GM19468 (cell line): Measurements from ENCODE around the gene TNFRSF21.
"Not testable (repeated sequence)": the region's sequence is repeated elsewhere in the genome, so short reads cannot be mapped to it uniquely, and the experiment has no call there.

Experiments used
- ATAC-seq: cut with Tn5 transposase; IDR thresholded peaks from one replicate; pipeline ENCODE4 v1.9.1; 2021; ENCODE audit warnings: mild to moderate bottlenecking, moderate library complexity, moderate number of reproducible peaks; ENCODE audit not compliant: unreplicated experiment; ENCODE audit errors: extremely low read depth

The TNFRSF21 gene

DNA sequence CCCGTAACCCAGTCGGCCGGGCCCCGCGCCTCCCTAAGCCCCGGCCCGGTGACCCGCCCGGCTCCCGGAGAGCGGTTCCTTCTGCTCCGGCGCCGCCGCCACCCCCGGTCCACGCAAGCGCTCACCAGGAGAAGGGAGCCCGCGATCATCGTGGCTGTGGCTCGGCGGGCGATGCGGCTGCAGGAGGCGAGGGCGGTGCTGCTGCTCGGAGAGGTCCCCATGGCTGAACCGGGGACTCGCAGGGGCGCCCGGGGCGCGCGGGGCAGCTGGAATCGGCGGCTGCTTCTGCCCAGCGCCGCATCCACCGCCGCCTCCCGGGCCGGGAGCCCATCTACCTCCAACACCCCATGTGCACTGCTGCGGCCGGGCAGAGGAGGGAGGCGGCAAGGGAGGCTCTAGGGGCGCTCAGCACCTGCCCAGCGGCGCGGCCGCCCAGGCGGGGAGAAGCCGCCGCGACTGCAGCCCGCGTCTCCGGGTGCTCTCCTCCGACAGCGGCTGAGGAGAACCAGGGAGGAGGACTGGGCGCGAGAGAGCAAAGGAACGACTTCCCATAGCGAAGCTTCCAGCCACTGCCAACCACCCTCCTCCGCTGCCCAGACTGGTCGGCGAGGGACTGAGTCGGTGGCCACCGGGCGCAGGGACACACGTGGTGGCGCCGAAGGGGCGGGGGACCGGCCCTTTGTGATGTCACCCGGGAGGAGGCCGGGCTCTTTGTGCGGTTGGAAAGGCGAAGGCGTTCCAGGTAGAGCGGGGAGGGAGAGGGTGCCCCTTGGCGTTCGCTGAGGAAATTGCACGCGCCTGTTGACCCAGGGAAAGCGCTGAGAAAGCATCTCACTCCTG is at the start of gene TNFRSF21:
TNFRSF21 (minus strand) TSS at position 615 of the 840 bp plus-strand sequence; CDS start at position 221, 394 bp downstream.
- peak; percentile 92 for ATAC-seq

DNA sequence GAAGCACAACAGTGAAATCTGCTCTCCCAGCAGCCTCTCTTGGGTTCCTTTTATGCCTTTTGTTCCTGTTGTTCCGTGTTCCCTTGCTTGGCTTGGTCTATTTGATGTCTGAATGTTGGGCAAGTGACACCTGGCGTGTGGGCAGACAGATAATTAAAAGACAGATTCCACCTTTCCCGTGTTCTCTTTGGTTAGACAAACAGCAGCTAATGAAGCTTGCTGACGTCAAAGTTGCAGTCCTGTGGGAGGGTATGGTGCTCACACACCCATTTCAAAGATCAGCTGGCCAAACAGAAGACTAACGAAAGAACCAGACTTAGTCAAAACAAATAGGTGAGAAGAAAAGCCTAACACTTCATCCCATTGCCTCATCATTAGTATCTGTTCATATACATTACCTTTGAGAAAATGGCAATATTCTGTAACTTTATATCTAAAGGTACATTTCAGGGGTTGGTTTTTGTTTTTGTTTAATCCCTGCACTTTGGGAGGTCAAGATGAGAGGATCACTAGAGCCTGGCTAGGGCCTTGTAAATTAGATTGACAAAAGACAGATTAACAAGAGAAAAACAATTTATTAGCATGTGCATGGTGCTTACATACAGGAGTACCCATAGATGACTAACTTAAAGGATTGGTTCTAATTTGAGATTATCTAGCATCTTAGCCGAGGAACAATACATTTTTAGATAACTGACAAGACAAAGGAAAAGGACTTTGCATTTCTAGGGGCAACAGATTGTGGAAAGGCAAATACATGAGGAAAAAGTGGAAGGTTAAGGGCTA is 48.9 kb upstream of the TNFRSF21 start:
- ATAC-seq, result no peak

DNA sequence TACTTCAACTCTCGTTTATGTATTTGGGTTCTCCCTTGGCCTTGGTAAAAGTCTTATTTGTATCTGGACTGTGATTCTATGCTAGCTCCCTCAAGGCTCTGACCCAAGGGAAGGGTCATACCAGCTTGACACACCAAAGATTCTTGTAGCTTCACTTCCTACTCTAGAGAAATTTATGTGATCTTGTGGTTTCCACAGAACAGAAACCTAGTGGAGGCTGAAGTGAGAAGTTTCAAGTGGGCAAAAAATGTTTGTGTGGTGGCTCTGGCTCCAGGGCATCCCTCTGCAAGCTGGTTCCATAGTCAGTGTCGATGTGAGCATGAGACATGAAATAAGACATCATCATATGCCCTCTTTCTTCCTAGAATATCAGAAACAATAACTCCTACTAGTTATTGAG is 48.1 kb upstream of the TNFRSF21 start:
- peak; percentile 75 for ATAC-seq

DNA sequence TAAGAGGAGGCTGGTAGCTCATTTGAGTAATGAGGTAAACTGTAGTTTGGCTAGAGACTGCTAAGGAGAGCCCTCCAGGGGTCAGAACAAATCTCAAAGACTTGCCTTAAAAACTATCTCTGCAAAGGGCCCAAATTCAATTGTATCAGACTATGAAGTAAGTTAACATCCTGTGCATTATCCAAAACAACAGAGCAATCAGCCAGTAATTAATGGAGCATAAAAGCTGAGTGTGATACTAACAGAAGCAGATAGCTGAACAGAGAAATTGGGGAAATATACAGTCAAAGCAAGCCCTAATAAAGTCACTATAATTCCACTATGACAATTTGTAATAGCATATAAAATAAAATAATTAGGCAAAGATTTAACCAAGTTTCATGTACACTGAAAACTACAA is 45.8 kb upstream of the TNFRSF21 start:
- ATAC-seq, result no peak

- ATAC-seq, result no peak
Observed at GRCh38 chr6:47353871-47354270, 44.2 kb upstream of the TNFRSF21 start.

GRCh38 chr6:47352966-47353365 is 43.3 kb upstream of the TNFRSF21 start:
- ATAC-seq, result no peak

DNA sequence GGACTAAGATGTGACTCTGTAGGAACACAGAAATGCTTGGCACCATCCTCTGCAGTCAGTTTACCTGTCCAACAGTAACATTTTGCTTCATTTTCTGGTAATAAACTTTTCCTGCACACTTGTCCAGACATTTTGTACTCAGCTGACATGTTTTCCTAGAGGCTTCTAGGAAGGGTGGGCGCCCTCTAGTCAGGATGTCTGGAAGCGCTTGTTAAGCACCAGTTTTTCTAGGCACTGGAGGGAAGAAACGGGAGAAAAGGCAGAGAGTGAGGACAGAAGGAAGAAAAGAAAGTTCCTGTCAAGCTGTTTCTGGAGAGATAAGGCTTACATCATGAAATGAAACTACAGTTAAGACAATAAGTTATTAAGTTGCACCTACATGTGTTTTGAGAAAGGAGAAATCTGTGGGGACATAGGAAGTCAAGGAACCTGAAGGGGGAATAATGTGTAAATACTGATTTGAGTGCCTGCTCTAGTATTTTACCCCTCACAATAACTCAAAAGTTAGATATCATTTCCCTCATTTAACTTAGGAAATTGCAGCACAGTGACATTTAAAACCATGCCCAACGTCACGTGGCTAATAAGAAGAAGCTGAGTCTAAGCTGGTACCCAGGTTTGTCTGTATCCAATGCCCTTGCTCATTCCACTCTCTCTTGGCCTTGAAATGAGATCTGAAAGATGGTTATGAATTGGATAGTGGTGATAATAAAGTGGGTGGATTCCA is 42.7 kb upstream of the TNFRSF21 start:
- no peak for ATAC-seq

GRCh38 chr6:47351621-47352020 is 41.9 kb upstream of the TNFRSF21 start:
- no peak for ATAC-seq

- ATAC-seq, result no peak
Observed at GRCh38 chr6:47349931-47350330, 40.2 kb upstream of the TNFRSF21 start.

DNA sequence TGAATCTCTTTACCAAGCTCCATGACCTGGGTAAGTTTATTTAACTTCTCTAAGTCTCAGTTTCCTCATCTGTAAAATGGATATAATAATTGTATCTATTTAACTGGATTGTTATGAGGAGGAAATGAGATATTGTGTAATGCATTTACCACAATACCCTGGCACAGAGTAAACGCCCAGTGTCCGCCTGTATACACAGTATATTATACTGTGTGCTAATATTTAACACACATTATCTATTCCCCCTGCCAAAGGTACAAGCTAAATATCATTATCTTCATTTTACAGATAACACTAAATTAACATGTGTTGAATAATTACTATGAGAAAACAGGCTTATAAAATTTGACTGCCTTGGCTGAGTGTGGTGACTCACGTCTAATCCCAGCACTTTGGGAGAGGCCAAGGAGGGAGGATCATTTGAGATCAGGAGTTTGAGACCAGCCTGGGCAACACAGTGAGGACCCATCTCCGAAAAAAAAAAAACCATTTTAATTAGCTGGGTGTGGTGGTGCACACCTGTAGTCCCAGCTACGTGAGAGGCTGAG is 38.7 kb upstream of the TNFRSF21 start:
- ATAC-seq, result no peak

DNA sequence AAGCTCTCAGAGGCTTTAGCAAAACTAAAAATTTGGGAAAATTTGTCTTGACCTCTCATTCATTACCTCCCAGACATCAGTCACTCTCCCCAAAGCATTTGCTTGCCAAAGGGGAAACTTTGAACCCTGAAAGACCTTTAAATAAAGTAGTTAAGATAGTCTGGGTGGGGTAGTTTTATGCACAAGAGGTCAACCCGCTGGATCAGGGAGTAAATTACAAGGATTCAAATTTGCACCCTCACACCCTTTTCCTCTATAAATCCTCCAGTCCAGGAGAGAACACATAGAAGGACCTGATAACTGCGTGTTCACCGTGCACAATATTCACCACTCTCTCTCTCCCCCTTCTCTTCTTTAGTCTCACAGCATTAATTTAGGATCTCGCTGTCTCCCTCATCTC is 36.1 kb upstream of the TNFRSF21 start:
- no peak for ATAC-seq

- ATAC-seq, result no peak
Observed at GRCh38 chr6:47344022-47344421, 34.3 kb upstream of the TNFRSF21 start.

- ATAC-seq, result no peak
Observed at GRCh38 chr6:47343600-47343999, 33.9 kb upstream of the TNFRSF21 start.

DNA sequence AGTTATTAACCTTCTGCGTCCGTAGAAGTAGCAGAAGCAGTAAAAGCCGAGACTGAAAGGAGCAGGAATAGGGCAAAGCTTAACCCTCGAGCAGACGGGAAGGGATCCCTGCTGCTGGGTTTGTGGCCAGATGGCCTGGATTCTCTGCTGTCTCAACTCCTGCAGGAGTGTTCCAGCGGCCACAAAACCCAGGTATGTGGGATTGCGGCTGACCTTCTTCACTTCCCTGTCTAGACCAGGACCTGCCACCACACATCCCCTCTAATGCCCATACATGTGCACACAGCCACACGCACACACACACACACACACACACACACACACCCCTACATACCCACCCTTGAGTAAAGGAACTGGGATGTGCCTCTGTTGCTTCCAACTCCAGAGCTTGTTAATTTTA is 33.1 kb upstream of the TNFRSF21 start:
- ATAC-seq, result no peak

GRCh38 chr6:47337519-47337918 is 27.8 kb upstream of the TNFRSF21 start:
- no peak for ATAC-seq

DNA sequence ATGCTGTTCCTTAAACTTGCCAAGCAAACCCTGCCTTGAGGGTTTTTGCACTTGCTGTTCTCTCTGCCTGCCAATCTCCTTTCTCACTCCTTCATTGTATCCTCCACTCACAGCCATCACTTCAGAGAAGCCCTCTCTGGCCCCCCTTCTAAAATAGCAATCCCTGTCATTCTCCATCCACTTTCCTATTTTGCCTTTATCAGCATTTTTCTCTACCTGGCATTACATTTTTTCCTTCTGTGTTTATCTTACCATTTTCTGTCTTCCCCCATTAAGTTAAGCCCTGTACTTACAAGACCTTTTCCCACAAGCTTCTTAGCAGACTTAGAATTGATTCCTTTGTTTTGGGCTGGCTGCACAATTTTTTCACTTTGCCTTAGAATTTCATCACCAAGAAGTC is 26.6 kb upstream of the TNFRSF21 start:
- no peak for ATAC-seq

DNA sequence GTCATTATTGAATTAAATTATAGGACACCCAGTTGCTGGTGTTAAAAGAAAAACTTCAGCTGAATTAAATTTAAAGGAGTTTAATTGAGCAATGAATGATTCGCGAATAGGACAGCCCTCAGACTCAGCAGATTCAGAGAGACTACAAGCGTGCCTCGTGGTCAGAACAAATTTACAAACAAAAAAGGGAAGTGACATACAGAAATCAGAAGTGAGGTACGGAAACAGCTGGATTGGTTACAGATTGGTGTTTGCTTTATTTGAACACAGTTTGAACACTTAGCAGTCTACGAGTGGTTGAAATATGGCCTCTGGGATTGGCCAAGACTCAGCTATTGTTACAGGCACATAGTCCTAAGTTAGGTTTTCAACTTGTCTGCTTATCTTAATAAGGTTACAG is 25.8 kb upstream of the TNFRSF21 start:
- peak; percentile 89 for ATAC-seq

DNA sequence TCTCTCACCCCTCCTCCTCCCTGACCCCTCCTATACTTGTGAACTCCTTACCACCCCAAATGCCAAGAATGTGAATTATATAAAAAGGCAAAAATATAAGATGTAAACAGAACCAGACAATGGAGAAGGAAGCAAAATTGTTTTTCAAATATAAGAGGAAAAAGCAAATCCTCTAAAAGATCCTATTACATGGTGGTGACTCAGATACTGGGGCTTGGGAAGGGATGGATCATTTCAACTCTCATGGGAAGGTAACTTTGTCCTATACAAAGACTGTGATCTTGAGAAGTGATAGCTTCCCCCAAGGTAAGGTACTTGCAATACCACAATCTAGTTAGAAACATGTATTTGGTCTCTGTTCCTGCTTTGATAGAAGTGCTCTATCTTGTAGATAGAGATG is 24.6 kb upstream of the TNFRSF21 start:
- ATAC-seq, result no peak

DNA sequence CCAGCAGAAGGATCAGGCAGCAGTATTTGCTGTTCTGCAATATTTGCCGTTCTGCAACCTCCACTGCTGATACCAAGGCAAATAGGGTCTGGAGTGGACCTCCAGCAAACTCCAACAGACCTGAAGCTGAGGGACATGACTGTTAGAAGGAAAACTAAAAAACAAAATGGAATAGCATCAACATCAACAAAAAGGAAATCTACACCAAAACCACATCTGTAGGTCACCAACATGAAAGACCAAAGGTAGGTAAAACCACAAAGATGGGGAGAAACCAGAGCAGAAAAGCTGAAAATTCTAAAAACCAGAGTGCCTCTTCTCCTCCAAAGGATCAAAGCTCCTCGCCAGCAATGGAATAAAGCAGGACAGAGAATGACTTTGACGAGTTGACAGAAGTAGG is 18.9 kb upstream of the TNFRSF21 start:
- not testable (repeated sequence) for ATAC-seq

DNA sequence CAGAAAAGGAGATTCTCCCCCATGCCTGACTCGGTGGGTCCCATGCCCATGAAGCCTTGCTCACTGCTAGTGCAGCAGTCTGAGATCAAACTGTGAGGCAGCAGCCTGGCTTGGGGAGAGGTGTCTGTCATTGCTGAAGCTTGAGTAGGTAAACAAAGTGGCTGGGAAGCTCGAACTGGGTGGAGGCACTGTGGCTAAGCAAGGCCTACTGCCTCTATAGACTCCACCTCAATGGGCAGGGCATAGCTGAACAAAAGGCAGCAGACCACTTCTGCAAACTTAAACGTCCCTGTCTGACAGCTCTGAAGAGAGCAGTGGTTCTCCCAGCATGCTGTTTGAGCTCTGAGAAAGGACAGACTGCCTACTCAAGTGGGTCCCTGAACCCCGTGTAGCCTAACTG is 18.4 kb upstream of the TNFRSF21 start:
- ATAC-seq, result not testable (repeated sequence)
